IPS DF 4.7 (cell line): ENCODE results near the gene RFX4.

Experiments used
- DNase-seq: peaks from one replicate; pipeline ENCODE4 v3.0.0-alpha.2; 2013; ENCODE audit warnings: low spot score; ENCODE audit errors: extremely low read depth

RFX4 gene

DNA sequence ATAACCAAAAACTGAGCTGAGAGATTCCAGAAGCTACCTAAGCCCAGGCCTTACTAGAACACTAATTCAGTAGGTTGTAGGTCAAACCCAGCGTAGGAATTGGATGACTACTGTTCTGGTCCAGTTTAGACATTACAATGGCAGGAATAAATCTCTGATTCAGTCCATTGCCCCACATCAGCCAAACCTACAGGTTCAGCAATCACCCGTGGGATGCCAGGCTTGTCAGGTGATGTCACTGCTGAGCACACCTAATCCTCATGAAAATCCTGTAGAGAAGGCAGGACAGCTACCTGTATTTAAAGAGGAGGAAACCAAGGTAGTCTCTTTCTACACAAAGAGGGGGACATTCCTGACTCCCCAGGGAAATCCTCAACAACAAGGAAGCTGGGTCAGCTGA lies 63.7 kb downstream of the RFX4 start:
- DNase-seq = no peak

DNA sequence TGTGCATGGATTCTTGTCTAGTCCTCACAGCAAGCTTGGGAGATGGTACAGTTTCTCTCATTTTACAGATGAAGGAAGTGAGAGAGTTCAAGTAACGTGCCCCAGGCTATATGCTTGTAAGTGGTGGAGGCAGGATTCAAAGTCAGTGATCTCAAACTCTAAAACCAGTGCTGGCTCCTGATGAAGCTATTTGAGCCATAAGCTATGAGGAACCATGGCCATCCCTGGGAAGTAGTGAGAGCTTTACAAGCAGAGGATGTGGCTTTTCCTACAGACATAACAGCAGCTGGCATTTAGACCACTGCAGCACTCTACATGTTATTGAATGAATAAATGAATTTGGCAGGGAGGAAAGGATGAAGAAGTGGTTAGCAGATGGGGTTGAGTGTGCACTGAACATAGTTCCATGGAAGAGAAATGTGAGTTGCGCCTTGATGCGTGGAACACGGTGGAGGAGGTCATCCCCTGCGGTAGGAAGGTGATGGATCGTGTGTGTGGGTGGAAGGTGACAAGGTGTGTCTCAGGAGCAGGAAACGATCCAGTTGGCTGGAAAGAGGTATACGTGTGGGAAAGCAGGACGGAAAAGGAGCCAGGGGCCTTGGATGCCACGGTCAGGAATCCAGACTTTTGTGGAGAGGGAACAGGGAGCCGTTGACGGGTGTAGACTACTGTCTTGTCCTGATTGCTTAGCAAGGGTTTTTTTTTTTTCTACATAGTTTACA lies 65.2 kb downstream of the RFX4 start:
- DNase-seq = no peak

DNA sequence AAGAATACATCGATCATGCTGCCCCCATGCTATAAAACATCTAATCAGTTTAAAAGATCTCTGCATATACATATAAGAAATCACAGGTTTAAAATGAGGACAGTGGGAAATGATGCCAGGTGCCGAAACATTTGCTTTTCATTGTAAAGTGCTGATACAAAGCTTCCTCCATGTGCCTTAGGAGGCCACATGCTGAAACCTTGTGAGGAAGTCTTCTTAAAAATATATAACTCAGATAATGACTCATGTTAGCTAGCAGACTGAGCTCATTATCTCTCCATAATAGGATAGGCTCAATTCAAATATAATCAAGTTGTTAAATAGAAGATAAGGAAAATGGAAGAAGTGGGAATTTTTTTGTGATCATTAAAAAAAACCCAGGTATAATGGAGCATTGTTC lies 65.9 kb downstream of the RFX4 start:
- no peak for DNase-seq

DNA sequence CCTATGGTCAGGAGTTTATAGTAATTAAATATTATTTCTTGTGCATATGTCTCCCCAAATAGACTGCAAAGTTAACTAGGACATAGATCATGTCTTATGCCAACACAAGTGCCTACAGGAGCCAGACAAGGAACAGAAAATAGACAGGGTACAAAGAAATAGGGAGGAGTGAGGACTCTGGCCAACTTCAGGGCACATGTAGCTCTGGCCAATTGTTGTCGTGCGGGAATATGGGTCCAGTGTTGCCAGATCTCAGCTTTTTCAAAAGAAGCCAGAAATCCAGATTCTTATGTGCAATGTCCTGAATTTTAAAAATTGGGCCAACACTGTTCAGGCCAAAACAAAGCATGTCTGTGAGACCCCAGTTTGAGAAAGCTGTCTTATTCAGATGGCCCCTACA lies 68.7 kb downstream of the RFX4 start:
- DNase-seq = no peak

DNA sequence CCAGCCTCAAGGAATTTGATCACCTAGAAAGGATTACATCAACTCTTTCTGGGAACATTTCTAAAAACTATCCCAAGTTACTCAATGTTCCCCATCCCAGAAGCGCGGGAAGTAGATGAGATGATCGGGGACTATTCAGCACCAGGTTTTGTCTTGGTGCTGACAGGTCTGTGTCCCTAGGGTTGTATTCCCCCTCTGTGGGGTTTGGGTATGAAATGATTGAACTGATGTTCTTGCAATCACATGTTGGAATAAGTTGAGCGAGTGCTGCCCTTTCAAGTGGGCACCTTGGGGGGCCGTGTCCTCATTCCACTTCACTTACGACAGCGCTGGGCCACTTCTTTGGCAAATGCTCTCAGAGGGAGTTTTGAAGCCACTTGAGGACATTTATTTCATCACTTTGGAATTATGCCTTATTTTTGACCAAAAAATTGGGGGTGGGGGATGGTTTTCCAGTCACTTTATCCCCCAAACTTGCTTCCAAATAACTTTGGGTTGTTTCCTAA lies 69.8 kb downstream of the RFX4 start:
- no peak for DNase-seq

DNA sequence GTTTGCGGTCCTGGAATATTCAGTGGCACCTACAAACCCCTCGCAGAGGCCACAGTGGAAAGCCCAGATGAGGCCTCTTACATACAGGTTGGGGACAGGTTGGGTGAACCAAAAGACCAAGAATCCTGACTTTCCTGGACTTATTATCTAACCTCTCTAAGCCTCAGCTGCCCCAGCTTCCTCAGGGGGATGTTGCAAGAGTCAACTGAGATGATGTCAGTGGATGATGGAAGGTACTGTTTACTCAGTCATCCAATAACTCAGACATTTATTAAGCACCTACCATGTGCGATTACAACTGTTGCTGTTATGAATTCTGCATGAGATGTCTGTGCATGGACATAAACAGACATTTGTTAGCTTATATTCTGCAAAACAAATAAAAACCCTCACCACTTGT lies 72.8 kb downstream of the RFX4 start:
- DNase-seq = no peak

DNA sequence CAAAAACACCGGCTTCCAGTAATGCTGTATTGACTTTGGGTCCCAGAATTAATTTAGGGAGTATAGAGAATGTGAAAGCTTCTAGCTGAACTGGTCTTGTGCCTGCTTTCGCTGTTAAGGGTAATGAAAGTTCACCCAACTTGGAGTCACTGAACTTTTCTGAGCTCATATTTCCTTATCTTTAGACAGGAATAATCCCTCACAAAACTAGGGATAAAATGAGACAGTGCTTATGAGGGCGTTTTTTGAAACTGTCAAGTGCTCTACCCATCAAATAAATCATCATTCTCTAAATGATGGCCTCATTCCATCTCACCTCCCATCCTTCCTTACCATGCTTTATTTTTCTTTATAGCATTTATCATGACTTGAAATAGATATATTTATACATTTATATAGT lies 74.7 kb downstream of the RFX4 start:
- no peak for DNase-seq

DNA sequence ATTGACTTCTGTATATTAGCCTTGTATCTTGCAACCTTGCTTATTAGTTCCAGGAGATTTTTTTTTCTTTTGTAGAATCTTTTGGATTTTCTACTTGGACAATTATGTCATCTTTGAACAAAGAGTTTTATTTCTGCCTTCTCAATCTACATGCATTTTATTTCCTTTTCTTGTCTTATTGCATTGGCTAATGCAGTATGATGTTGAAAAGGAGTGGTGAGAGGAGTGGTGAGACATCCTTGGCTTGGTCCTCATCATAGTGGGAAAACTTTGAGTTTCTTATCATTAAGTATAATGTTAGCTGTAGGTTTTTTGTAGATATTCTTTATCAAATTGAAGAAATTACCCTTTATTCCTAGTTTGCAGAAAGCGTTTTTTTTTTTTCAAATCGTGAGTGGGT lies 80.6 kb downstream of the RFX4 start:
- no peak for DNase-seq

DNA sequence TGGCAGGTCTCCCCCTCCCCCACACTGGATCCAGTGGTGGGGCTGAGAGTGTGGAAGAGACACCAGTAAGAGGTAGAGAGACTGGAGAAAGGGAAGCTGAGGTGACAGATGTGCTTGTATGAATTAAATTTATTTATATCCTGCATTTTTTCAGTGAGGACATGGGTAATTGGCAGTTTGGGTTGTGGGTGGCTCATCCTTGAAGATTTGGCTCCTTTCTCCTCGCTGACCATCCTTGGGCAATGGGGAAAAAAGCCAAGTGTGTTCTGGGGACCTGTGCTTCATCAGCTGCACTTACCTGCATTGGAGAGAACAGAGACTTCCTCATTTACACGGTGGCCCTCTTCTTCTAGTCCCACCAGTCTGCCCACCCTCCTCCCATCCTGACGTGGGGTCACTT lies 86.4 kb downstream of the RFX4 start:
- DNase-seq = no peak

DNA sequence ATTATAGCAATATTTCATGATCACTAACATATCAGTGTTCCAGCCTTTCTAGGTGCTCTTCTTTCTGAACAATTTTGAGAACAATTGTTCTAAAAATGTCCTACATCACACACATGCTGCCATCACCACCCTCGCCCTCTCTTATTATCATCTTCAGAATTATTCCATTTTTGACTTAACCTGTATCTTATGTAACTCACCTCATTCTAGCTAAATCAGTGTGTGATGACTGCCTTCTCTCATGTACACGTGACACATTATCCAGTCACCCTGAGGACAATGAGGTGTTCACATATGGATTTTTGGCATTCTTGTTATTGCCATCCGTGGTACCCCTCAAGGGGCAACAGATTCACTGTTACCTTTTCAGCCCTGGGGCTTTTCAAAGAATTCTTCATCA lies 87.3 kb downstream of the RFX4 start:
- no peak for DNase-seq

DNA sequence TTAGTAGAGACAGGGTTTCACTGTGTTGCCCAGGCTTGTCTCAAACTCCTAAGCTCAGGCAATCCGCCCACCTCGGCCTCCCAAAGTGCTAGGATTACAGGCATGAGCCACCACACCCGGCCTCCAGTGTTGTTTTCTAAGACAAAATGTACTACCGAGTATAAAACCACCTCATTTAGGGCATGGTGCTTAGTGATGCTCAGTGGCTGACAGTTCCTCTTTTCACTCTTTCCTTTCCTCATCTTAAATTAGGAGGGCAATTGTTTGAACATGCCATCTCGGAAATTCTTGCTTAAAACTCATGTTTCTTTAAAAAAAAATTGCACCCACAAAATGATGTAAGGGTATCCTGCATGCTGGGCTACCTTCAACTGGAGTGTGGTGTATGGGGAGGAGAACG lies 89.0 kb downstream of the RFX4 start:
- no peak for DNase-seq

DNA sequence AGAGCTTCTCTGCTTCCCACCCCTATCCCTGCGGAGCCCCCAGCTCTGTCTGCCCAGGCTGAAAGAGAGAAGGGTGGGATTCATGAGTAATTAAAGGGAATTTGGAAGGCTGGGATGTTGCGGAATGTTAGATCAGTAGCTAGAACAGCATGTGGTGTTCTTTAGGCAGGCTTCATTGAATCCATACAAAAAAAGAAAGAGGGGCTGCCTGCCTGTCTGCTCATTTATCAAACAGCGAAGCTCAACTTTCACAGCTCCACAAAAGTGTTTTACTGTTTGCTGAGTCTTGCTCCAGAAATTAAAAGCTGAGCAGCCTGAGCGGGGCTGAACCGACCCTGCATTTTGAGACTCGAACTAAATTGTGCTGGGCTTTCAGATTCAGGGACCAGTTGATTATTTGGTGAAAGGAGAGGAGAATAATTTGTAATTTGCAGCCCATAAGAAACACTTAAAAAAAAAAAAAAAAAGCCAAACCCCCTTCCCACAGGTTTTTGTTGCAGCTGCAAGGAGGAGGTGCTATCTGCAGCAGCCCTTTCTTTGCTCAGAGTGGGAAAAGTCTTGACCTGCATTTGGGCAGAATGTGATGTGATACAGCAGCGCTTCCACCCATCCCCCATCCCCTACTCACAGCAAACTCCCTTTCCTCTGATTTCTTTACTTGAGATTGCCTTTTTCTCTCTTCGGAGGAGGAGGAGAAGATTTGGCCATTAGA lies 89.7 kb downstream of the RFX4 start:
- DNase-seq = no peak

DNA sequence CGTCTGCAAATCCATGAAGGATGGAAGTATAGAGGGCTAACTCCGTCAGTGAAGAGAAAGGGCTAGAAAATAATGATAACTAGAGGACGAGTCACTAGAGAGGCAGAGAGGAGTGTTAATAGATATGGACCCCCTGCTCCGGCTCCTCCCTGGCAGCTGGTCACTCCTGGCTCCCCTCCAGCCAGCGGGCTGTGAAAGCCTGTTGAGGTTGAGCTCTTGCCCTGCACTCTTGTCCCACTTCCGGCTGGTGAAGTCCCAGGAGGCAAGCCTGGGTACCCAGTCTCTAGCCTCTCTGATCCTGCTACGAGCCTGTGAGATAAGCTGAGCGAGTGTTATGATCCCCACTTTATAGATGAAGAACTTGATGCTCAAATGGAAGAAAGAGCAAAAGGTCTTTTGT lies 90.3 kb downstream of the RFX4 start:
- no peak for DNase-seq

DNA sequence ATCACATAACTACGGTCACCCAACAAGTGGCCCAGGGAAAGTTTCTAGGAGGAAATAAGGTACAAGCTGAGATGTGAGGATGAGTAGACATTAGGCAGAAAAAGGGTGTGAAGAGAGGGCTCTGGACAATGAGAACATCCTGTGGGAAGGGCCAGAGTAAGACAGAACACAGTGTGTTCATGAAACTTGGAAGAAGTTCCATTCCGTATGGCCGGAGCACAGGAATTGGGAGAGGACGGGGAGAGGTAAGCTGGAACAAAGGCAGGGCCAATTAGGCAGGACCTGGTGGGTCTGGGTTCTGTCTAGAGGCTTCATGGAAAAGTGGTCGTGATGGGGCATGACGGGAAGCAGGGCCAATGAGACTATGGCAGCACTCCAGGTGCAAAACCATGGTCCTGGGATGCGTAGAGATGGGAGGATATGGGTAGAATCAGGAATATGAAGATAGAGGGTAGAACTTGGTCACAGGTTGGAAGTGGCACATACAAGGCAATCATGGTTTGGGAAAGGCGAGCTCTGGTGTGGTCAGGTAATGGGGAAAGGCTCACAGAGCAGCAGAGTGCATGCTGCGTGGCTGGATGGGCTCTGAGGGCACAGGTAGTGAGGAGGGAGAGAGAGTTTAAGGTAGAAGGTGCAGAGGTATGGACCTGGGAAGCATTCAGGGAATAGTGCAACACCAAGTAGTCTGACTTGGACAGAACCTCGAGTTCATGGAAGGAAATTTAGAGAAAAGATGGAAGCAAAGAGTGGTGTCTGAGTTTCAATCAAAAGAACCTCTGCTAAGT lies 93.0 kb downstream of the RFX4 start:
- no peak for DNase-seq

DNA sequence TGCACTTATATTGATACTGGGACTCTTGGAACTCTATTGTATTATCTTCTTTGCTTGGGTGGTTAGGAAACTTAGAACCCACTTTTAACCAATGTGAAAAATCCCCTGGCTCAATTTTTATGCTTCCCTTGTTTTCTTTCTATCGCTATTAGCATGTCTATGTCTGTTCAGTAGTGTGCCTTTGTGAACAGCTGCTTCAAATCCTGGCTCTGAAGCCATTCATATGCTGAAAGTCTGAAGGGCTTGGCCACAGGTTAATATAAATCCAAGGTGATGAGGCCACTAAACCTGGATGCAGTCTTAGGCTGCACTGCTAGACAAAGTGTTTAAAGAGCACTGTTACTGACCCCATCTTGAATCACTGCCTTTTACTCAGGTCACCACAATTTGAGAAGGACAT lies 96.8 kb downstream of the RFX4 start:
- DNase-seq = no peak

DNA sequence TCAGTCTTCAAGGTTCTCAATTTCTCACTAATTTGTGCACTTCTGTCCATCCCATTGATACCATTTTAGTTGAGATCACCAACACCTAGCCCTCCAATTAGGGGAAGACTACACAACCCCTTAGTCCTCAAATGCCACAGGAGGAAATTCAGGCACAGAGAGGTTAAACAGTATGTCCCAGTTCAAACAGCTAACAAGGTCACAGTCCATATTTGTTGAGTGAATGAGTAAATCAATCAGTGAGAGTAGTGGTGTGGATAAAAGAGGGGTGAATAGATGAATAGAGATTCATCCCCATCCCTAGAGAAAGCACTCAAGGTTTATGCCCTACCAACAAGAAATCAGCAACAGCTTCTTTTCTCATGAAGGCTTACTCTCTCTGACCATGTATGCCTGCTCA lies 97.5 kb downstream of the RFX4 start:
- no peak for DNase-seq

DNA sequence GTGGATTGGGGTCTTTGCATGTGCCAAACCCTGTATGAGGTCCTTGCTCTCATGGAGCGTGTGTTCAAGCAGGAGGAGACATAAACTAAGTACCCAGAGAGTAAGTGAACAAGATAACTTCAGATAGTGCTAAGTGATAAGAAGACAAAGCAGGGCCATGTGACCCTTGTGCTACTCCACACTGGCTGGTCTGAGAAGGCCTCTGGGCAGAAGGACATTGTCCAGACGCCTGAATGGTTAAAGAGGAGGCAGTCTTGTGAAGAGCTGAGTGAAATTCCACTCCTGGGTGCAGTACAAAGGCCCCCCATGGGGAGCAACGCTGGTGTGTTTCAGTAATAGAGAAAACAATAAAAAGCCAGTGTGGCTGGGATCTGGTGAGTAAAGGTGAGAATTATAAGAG lies 98.4 kb downstream of the RFX4 start:
- no peak for DNase-seq

DNA sequence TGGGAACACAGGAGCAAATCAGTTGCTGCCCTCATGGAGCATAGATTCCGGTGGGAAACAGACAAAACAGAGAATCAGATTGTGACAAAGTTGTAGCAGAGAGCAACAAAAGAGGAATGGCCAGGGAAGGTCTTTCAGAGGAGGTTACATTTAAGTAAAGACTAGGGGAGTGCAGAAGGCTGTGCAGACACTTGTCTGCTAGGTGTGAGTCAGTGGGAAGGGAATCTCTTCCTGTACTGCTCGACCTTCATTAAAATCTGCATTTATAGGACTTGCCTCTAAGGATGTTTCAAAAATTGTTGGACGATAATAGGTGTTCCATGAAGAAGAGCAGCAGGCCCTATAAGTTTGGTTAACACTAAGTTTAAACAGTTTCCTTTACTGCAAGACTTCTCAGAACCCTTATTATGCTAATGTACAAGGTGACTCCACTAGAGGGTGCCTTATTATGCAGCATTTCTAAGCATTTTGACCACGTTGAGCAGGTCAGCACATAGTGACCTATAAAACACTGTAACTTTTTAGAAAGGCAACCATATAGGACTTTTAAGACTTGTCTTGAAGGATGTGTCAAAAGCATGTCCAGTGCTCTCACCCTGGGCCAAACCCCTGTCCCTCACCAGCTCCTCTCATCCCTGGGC lies 99.9 kb downstream of the RFX4 start:
- DNase-seq = no peak

DNA sequence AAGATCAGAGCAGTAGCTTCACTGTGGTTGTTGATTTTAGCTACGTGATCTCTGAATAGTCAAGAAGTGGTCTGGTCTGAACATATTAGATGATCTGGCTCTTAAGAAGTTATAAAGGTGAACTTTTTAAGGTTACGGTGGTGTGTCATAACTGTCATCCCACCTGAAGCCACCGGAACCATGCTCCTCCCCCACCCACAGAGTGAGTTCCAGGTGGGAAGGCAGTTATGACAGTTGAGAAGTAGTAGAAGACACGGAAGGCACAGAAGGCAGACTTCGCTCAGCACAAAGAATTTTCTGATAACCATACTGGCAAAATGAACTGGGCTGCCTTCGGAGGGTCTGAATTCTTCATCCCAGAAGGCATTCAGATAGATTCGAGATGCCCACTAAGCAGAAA lies 101.7 kb downstream of the RFX4 start:
- DNase-seq = no peak

DNA sequence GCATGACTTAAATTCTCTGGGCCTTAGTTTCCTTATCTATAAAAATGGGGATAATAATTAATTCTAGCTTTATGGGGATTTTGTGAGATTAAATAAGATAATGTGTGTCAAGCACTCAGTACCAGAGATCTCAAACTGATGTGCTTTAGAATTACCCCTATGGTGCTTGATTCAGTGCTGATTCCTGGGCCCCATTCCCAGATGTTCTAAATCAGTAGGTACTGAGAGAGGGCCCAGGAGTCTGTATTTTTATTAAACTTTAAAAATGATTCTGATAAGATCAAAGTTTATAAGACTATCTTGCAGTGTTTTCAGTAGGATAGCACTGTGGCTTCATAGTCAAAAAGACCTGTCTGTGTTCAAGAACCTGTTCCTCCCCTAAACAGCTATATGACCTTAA lies 102.6 kb downstream of the RFX4 start:
- DNase-seq = no peak

DNA sequence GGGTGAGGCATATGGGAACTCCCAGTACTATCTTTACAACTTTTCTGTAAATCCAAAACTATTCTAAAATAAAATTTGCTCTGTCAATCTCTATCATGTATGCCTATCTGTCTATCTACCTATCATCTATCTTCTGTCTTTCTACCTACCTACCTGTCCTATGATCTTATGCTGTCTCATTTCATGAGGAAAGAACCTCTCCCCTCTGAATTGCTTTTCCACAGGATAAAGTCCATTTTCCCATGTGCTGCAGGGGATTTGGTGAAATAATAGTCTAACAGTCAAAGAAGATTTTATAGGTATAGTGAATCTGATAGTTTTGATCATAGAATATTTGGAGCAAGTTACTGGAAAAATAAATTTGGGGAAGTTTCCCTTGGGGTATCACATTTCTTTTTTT lies 104.9 kb downstream of the RFX4 start:
- DNase-seq = no peak
